Heart left ventricle (tissue), 13 donors: ENCODE measurements around the gene NUBPL.

ENCODE experiments used
- POLR2A ChIP-seq, 2 donors: fragments of 450-650 bp; IDR thresholded peaks; one replicate each; pipeline ENCODE4 v1.6.1; 2017; ENCODE audit warnings: antibody characterized with exemption in 2 of 2, mild to moderate bottlenecking in 2 of 2, moderate library complexity in 2 of 2
- TF ChIP-seq, protein P1 (sequence below), 12 donors: fragments of 200-600 bp; sonication (generic) in 4 of 12; IDR thresholded peaks; one replicate each; pipeline versions ENCODE4 v1.5.0 to v1.8.0; 2018 to 2022; ENCODE audit warnings: antibody characterized with exemption in 12 of 12, mild to moderate bottlenecking in 5 of 12
- donor health status: ischemic (EF 13 %, LVEDD 7.1; RV severe dilation, severe dysfunction).
- donor health status: DM: no; HTN: yes; CAD: no.
- donor health status: DM: no; HTN: no; CAD: no.
- donor health status: ischemic (EF 25% LVEDD 6.9; RV normal size, moderate dysfunction).
- donor health status: ischemic (EF 25% LVEDD 5.7; RV mildly dilated, moderate dysfunction).
- donor health status: ischemic (EF 35%, LVEDD 5.7; RV mildly dilated, moderate dysfunction).
- donor health status: nonischemic (EF 11% LVEDD 7.7; RV severe dilation, severe dysfunction).
- donor health status: DM: yes; HTN: yes; CAD: no.
- donor health status: PGD.
- donor health status: ischemic (EF 29% LVEDD 5.4; RV normal size, mild dysfunction).
- donor health status: nonischemic (EF 23%, LVEDD 6.1; RV moderate dilation, normal function).

DNA sequence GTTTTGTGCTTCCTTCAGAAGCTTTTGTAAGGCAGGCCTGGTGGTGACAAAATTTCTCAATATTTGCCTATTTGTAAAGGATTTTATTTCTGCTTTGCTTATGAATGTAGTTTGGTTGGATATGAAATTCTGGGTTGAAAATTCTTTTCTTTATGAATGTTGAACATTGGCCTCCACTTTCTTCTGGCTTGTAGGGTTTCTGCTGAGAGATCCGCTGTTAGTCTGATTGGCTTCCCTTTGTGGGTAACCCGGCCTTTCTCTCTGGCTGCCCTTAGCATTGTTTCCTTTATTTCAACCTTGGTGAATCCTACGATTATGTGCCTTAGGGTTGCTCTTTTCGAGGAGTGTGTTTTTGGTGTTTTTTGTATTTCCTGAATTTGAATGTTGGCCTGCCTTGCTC is 58.2 kb downstream of the NUBPL start:
- TF ChIP-seq, protein P1, sequence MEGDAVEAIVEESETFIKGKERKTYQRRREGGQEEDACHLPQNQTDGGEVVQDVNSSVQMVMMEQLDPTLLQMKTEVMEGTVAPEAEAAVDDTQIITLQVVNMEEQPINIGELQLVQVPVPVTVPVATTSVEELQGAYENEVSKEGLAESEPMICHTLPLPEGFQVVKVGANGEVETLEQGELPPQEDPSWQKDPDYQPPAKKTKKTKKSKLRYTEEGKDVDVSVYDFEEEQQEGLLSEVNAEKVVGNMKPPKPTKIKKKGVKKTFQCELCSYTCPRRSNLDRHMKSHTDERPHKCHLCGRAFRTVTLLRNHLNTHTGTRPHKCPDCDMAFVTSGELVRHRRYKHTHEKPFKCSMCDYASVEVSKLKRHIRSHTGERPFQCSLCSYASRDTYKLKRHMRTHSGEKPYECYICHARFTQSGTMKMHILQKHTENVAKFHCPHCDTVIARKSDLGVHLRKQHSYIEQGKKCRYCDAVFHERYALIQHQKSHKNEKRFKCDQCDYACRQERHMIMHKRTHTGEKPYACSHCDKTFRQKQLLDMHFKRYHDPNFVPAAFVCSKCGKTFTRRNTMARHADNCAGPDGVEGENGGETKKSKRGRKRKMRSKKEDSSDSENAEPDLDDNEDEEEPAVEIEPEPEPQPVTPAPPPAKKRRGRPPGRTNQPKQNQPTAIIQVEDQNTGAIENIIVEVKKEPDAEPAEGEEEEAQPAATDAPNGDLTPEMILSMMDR (IDR thresholded peaks at IDR 0.05), result no peak
- TF ChIP-seq POLR2A (IDR thresholded peaks at IDR 0.05), result no peak
